ENCODE data around the gene EVPL.

EVPL gene

GRCh38 chr17:75978938-75979704 lies 48.0 kb downstream of the EVPL start, which contains the start of the genes ACOX1 and TEN1 (continued):
- TF ChIP-seq ZBTB7A (tag by site-specific recombination; IDR thresholded peaks at IDR 0.05; ENCODE audit: low read depth), result no peak
- TF ChIP-seq, protein P1, sequence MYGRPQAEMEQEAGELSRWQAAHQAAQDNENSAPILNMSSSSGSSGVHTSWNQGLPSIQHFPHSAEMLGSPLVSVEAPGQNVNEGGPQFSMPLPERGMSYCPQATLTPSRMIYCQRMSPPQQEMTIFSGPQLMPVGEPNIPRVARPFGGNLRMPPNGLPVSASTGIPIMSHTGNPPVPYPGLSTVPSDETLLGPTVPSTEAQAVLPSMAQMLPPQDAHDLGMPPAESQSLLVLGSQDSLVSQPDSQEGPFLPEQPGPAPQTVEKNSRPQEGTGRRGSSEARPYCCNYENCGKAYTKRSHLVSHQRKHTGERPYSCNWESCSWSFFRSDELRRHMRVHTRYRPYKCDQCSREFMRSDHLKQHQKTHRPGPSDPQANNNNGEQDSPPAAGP (tag by site-specific recombination; IDR thresholded peaks at IDR 0.05), result peak; percentile 90
- TF ChIP-seq, protein P2, sequence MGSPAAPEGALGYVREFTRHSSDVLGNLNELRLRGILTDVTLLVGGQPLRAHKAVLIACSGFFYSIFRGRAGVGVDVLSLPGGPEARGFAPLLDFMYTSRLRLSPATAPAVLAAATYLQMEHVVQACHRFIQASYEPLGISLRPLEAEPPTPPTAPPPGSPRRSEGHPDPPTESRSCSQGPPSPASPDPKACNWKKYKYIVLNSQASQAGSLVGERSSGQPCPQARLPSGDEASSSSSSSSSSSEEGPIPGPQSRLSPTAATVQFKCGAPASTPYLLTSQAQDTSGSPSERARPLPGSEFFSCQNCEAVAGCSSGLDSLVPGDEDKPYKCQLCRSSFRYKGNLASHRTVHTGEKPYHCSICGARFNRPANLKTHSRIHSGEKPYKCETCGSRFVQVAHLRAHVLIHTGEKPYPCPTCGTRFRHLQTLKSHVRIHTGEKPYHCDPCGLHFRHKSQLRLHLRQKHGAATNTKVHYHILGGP (tag by site-specific recombination; IDR thresholded peaks at IDR 0.05), result no peak
- TF ChIP-seq YY1 (tag by site-specific recombination; IDR thresholded peaks at IDR 0.05), result peak; percentile 55
- no peak; the same call in 1 of the 2 replicates for TF ChIP-seq PRDM6 (tag by site-specific recombination; IDR thresholded peaks at IDR 0.05)
- TF ChIP-seq ZNF48 (tag by site-specific recombination; IDR thresholded peaks at IDR 0.05), result no peak
- TF ChIP-seq ZNF623 (tag by site-specific recombination; IDR thresholded peaks at IDR 0.05), result no peak
- no peak for TF ChIP-seq ZNF223 (tag by site-specific recombination; IDR thresholded peaks at IDR 0.05)
- TF ChIP-seq ZNF473 (tag by site-specific recombination; IDR thresholded peaks at IDR 0.05), result no peak
- TF ChIP-seq ZBTB8A (tag by site-specific recombination; IDR thresholded peaks at IDR 0.05), result peak; percentile 82
- TF ChIP-seq ZNF558 (tag by site-specific recombination; IDR thresholded peaks at IDR 0.05), result no peak
- TF ChIP-seq ZNF518A (tag by site-specific recombination; conservative IDR thresholded peaks at IDR 0.05; ENCODE audit: low read depth), result no peak
- no peak for TF ChIP-seq ZNF239 (tag by site-specific recombination; IDR thresholded peaks at IDR 0.05)
- TF ChIP-seq ZNF426 (tag by site-specific recombination; IDR thresholded peaks at IDR 0.05), result no peak
- no peak for TF ChIP-seq ZNF280D (tag by site-specific recombination; IDR thresholded peaks at IDR 0.05)
- no peak for TF ChIP-seq YY2 (tag by site-specific recombination; IDR thresholded peaks at IDR 0.05)
- no peak for TF ChIP-seq GLI2 (tag by site-specific recombination; IDR thresholded peaks at IDR 0.05; ENCODE audit: borderline replicate concordance, low read depth)
- no peak for TF ChIP-seq TCF7L2 (IDR thresholded peaks at IDR 0.05; ENCODE audit: borderline replicate concordance, low read depth, low read length)
- no peak for TF ChIP-seq ZNF529 (tag by site-specific recombination; IDR thresholded peaks at IDR 0.05; ENCODE audit: insufficient replicate concordance)
- TF ChIP-seq ELK4 (IDR thresholded peaks at IDR 0.05; ENCODE audit: borderline replicate concordance, low read depth, low read length), result peak; percentile 74; the same call in 1 of the 2 replicates
- TF ChIP-seq ZNF391 (tag by site-specific recombination; IDR thresholded peaks at IDR 0.05; ENCODE audit: borderline replicate concordance, low read depth), result no peak
- no peak for TF ChIP-seq ZNF169 (tag by site-specific recombination; IDR thresholded peaks at IDR 0.05)
- TF ChIP-seq ZNF658 (tag by site-specific recombination; IDR thresholded peaks at IDR 0.05), result no peak
- TF ChIP-seq SCRT1 (tag by site-specific recombination; IDR thresholded peaks at IDR 0.05; ENCODE audit: borderline replicate concordance), result peak; percentile 40; the same call in 1 of the 2 replicates

Measured in HEK293 (cell line).